ENCODE results near the gene FGF14.

FGF14 gene

GRCh38 chr13:101785858-101786257 is 616.0 kb downstream of the FGF14 start:
- Histone ChIP-seq H3K27me3 (replicated peaks; ENCODE audit: control insufficient read depth, insufficient read depth, low read length, poor library complexity, severe bottlenecking) (no peaks in the 10 kb centered on the region), H3K36me3 (ENCODE audit: control insufficient read depth, insufficient read depth, low read length) (no peaks in the 10 kb centered on the region), H3K4me1 (ENCODE audit: control insufficient read depth, insufficient read depth, low read length, poor library complexity, severe bottlenecking) (no peaks in the 10 kb centered on the region), H3K9me3 (ENCODE audit: control insufficient read depth, low read length) (no peaks in the 10 kb centered on the region), H3K27ac (ENCODE audit: insufficient read depth, low read length, poor library complexity, severe bottlenecking) (no peak overlapping the region), H3K4me3 (ENCODE audit: insufficient read depth, low read depth, low read length, poor library complexity, severe bottlenecking) (no peak overlapping the region)
- DNase-seq, result no peak

GRCh38 chr13:101784313-101784712 is 617.5 kb downstream of the FGF14 start:
- Histone ChIP-seq H3K9me3 (ENCODE audit: control insufficient read depth, low read length) (no peaks in the 10 kb centered on the region), H3K36me3 (ENCODE audit: control insufficient read depth, insufficient read depth, low read length) (no peaks in the 10 kb centered on the region), H3K27ac (ENCODE audit: insufficient read depth, low read length, poor library complexity, severe bottlenecking) (no peak overlapping the region), H3K27me3 (replicated peaks; ENCODE audit: control insufficient read depth, insufficient read depth, low read length, poor library complexity, severe bottlenecking) (no peaks in the 10 kb centered on the region), H3K4me3 (ENCODE audit: insufficient read depth, low read depth, low read length, poor library complexity, severe bottlenecking) (no peak overlapping the region), H3K4me1 (ENCODE audit: control insufficient read depth, insufficient read depth, low read length, poor library complexity, severe bottlenecking) (no peaks in the 10 kb centered on the region)
- no peak for DNase-seq

GRCh38 chr13:101783554-101783953 is 618.3 kb downstream of the FGF14 start:
- Histone ChIP-seq H3K4me1 (ENCODE audit: control insufficient read depth, insufficient read depth, low read length, poor library complexity, severe bottlenecking) (no peaks in the 10 kb centered on the region), H3K27ac (ENCODE audit: insufficient read depth, low read length, poor library complexity, severe bottlenecking) (no peak overlapping the region), H3K36me3 (ENCODE audit: control insufficient read depth, insufficient read depth, low read length) (no peaks in the 10 kb centered on the region), H3K27me3 (replicated peaks; ENCODE audit: control insufficient read depth, insufficient read depth, low read length, poor library complexity, severe bottlenecking) (no peaks in the 10 kb centered on the region), H3K4me3 (ENCODE audit: insufficient read depth, low read depth, low read length, poor library complexity, severe bottlenecking) (no peak overlapping the region), H3K9me3 (ENCODE audit: control insufficient read depth, low read length) (no peaks in the 10 kb centered on the region)
- no peak for DNase-seq

GRCh38 chr13:101780211-101780610 is 621.6 kb downstream of the FGF14 start:
- H3K4me1 ChIP-seq (ENCODE audit: control insufficient read depth, insufficient read depth, low read length, poor library complexity, severe bottlenecking), result no peaks in the 10 kb centered on the region
- H3K9me3 ChIP-seq (ENCODE audit: control insufficient read depth, low read length), result no peaks in the 10 kb centered on the region
- H3K4me3 ChIP-seq (ENCODE audit: insufficient read depth, low read depth, low read length, poor library complexity, severe bottlenecking), result no peak overlapping the region
- H3K27me3 ChIP-seq (replicated peaks; ENCODE audit: control insufficient read depth, insufficient read depth, low read length, poor library complexity, severe bottlenecking), result no peaks in the 10 kb centered on the region
- no peak overlapping the region for H3K27ac ChIP-seq (ENCODE audit: insufficient read depth, low read length, poor library complexity, severe bottlenecking)
- DNase-seq, result no peak
- H3K36me3 ChIP-seq (ENCODE audit: control insufficient read depth, insufficient read depth, low read length), result no peaks in the 10 kb centered on the region

- no peak overlapping the region for H3K27ac ChIP-seq (ENCODE audit: insufficient read depth, low read length, poor library complexity, severe bottlenecking)
- no peaks in the 10 kb centered on the region for H3K4me1 ChIP-seq (ENCODE audit: control insufficient read depth, insufficient read depth, low read length, poor library complexity, severe bottlenecking)
- no peaks in the 10 kb centered on the region for H3K9me3 ChIP-seq (ENCODE audit: control insufficient read depth, low read length)
- no peak for DNase-seq
- no peaks in the 10 kb centered on the region for H3K36me3 ChIP-seq (ENCODE audit: control insufficient read depth, insufficient read depth, low read length)
- H3K27me3 ChIP-seq (replicated peaks; ENCODE audit: control insufficient read depth, insufficient read depth, low read length, poor library complexity, severe bottlenecking), result no peaks in the 10 kb centered on the region
- no peak overlapping the region for H3K4me3 ChIP-seq (ENCODE audit: insufficient read depth, low read depth, low read length, poor library complexity, severe bottlenecking)
Measured at GRCh38 chr13:101779147-101779546, 622.7 kb downstream of the FGF14 start.

GRCh38 chr13:101775267-101775666 is 626.6 kb downstream of the FGF14 start:
- no peaks in the 10 kb centered on the region for H3K9me3 ChIP-seq (ENCODE audit: control insufficient read depth, low read length)
- H3K4me3 ChIP-seq (ENCODE audit: insufficient read depth, low read depth, low read length, poor library complexity, severe bottlenecking), result no peak overlapping the region
- H3K27ac ChIP-seq (ENCODE audit: insufficient read depth, low read length, poor library complexity, severe bottlenecking), result no peak overlapping the region
- no peaks in the 10 kb centered on the region for H3K27me3 ChIP-seq (replicated peaks; ENCODE audit: control insufficient read depth, insufficient read depth, low read length, poor library complexity, severe bottlenecking)
- DNase-seq, result no peak
- no peaks in the 10 kb centered on the region for H3K4me1 ChIP-seq (ENCODE audit: control insufficient read depth, insufficient read depth, low read length, poor library complexity, severe bottlenecking)
- no peaks in the 10 kb centered on the region for H3K36me3 ChIP-seq (ENCODE audit: control insufficient read depth, insufficient read depth, low read length)

- no peak overlapping the region for H3K27ac ChIP-seq (ENCODE audit: insufficient read depth, low read length, poor library complexity, severe bottlenecking)
- H3K4me3 ChIP-seq (ENCODE audit: insufficient read depth, low read depth, low read length, poor library complexity, severe bottlenecking), result no peak overlapping the region
- H3K4me1 ChIP-seq (ENCODE audit: control insufficient read depth, insufficient read depth, low read length, poor library complexity, severe bottlenecking), result no peaks in the 10 kb centered on the region
- no peaks in the 10 kb centered on the region for H3K36me3 ChIP-seq (ENCODE audit: control insufficient read depth, insufficient read depth, low read length)
- DNase-seq, result no peak
- H3K27me3 ChIP-seq (replicated peaks; ENCODE audit: control insufficient read depth, insufficient read depth, low read length, poor library complexity, severe bottlenecking), result no peaks in the 10 kb centered on the region
- H3K9me3 ChIP-seq (ENCODE audit: control insufficient read depth, low read length), result no peaks in the 10 kb centered on the region
Measured at GRCh38 chr13:101774393-101774792, 627.5 kb downstream of the FGF14 start.

GRCh38 chr13:101773062-101773461 is 628.8 kb downstream of the FGF14 start:
- no peaks in the 10 kb centered on the region for H3K9me3 ChIP-seq (ENCODE audit: control insufficient read depth, low read length)
- DNase-seq, result no peak
- no peaks in the 10 kb centered on the region for H3K27me3 ChIP-seq (replicated peaks; ENCODE audit: control insufficient read depth, insufficient read depth, low read length, poor library complexity, severe bottlenecking)
- H3K36me3 ChIP-seq (ENCODE audit: control insufficient read depth, insufficient read depth, low read length), result no peaks in the 10 kb centered on the region
- no peaks in the 10 kb centered on the region for H3K4me1 ChIP-seq (ENCODE audit: control insufficient read depth, insufficient read depth, low read length, poor library complexity, severe bottlenecking)
- H3K27ac ChIP-seq (ENCODE audit: insufficient read depth, low read length, poor library complexity, severe bottlenecking), result no peak overlapping the region
- no peak overlapping the region for H3K4me3 ChIP-seq (ENCODE audit: insufficient read depth, low read depth, low read length, poor library complexity, severe bottlenecking)

- no peak overlapping the region for H3K27ac ChIP-seq (ENCODE audit: insufficient read depth, low read length, poor library complexity, severe bottlenecking)
Measured at GRCh38 chr13:101767131-101767530, 634.7 kb downstream of the FGF14 start.

GRCh38 chr13:101763191-101763590 is 638.7 kb downstream of the FGF14 start:
- H3K27ac ChIP-seq (ENCODE audit: insufficient read depth, low read length, poor library complexity, severe bottlenecking), result no peak overlapping the region

More at GRCh38 chr13:101767131-101767530, 634.7 kb downstream of the FGF14 start:
- Histone ChIP-seq H3K4me3 (ENCODE audit: insufficient read depth, low read depth, low read length, poor library complexity, severe bottlenecking) (no peak overlapping the region), H3K4me1 (ENCODE audit: control insufficient read depth, insufficient read depth, low read length, poor library complexity, severe bottlenecking) (no peaks in the 10 kb centered on the region), H3K36me3 (ENCODE audit: control insufficient read depth, insufficient read depth, low read length) (no peaks in the 10 kb centered on the region), H3K27me3 (replicated peaks; ENCODE audit: control insufficient read depth, insufficient read depth, low read length, poor library complexity, severe bottlenecking) (no peaks in the 10 kb centered on the region), H3K9me3 (ENCODE audit: control insufficient read depth, low read length) (no peaks in the 10 kb centered on the region)
- no peak for DNase-seq

More at GRCh38 chr13:101763191-101763590, 638.7 kb downstream of the FGF14 start:
- Histone ChIP-seq H3K9me3 (ENCODE audit: control insufficient read depth, low read length) (no peaks in the 10 kb centered on the region), H3K27me3 (replicated peaks; ENCODE audit: control insufficient read depth, insufficient read depth, low read length, poor library complexity, severe bottlenecking) (no peaks in the 10 kb centered on the region), H3K4me1 (ENCODE audit: control insufficient read depth, insufficient read depth, low read length, poor library complexity, severe bottlenecking) (no peaks in the 10 kb centered on the region), H3K4me3 (ENCODE audit: insufficient read depth, low read depth, low read length, poor library complexity, severe bottlenecking) (no peak overlapping the region), H3K36me3 (ENCODE audit: control insufficient read depth, insufficient read depth, low read length) (no peaks in the 10 kb centered on the region)
- DNase-seq, result no peak

All from effector memory CD4-positive, alpha-beta T cell (primary cell).